Skeletal muscle satellite cell (primary cell): Measurements from ENCODE around the gene PRRX1.

Source experiments
- H3K27me3 ChIP-seq: 2 replicates; pipeline ENCODE4 v1.7.0; 2013; ENCODE audit warnings: low read length; ENCODE audit not compliant: control insufficient read depth, insufficient read depth
- H3K36me3 ChIP-seq: 2 replicates; pipeline ENCODE4 v1.7.0; 2013; ENCODE audit warnings: mild to moderate bottlenecking, control low read depth, low read length; ENCODE audit not compliant: insufficient read depth
- H3K4me1 ChIP-seq: 2 replicates; pipeline ENCODE4 v1.7.0; 2013; ENCODE audit warnings: low read length; ENCODE audit not compliant: control insufficient read depth, insufficient read depth
- H3K4me2 ChIP-seq: 2 replicates; pipeline ENCODE4 v1.7.0; 2013; ENCODE audit warnings: mild to moderate bottlenecking, low read length
- H3K4me3 ChIP-seq: 2 replicates; pipeline ENCODE4 v1.7.0; 2013; ENCODE audit warnings: low read length
- H3K9ac ChIP-seq: 2 replicates; pipeline ENCODE4 v1.7.0; 2013; ENCODE audit warnings: mild to moderate bottlenecking, low read depth, low read length, moderate library complexity
- H3K9me3 ChIP-seq: replicated peaks from 2 replicates; pipeline ENCODE4 v1.7.0; 2013; ENCODE audit warnings: mild to moderate bottlenecking, control low read depth, low read length

PRRX1 gene

GRCh38 chr1:170695955-170696590, 32.1 kb downstream of the PRRX1 start:
- Histone ChIP-seq H3K9me3 (no peaks in the 10 kb centered on the region), H3K9ac (peak overlapping the region; percentile 43), H3K4me3 (no peak overlapping the region), H3K4me2 (no peak overlapping the region), H3K27me3 (no peaks in the 10 kb centered on the region), H3K36me3 (no peaks in the 10 kb centered on the region), H3K4me1 (peaks cover 82% of the 10 kb centered on the region)

GRCh38 chr1:170696591-170697290, 32.8 kb downstream of the PRRX1 start:
- H3K9ac ChIP-seq = peak overlapping the region; percentile 43
- no peaks in the 10 kb centered on the region for H3K9me3 ChIP-seq
- H3K27me3 ChIP-seq = no peaks in the 10 kb centered on the region
- no peak overlapping the region for H3K4me3 ChIP-seq
- peak overlapping the region; percentile 37 for H3K4me2 ChIP-seq
- H3K4me1 ChIP-seq = peaks cover 86% of the 10 kb centered on the region
- H3K36me3 ChIP-seq = no peaks in the 10 kb centered on the region

- H3K4me1 ChIP-seq = peaks cover 86% of the 10 kb centered on the region
- no peak overlapping the region for H3K4me3 ChIP-seq
- no peaks in the 10 kb centered on the region for H3K27me3 ChIP-seq
- H3K9ac ChIP-seq = no peak overlapping the region
- H3K4me2 ChIP-seq = no peak overlapping the region
- H3K36me3 ChIP-seq = no peaks in the 10 kb centered on the region
- H3K9me3 ChIP-seq = no peaks in the 10 kb centered on the region
Measured at GRCh38 chr1:170697316-170697715, 33.4 kb downstream of the PRRX1 start.

GRCh38 chr1:170698301-170699275, 34.7 kb downstream of the PRRX1 start:
- no peaks in the 10 kb centered on the region for H3K36me3 ChIP-seq
- no peaks in the 10 kb centered on the region for H3K9me3 ChIP-seq
- H3K4me2 ChIP-seq = peak overlapping the region; percentile 62
- H3K4me3 ChIP-seq = peak overlapping the region; percentile 23
- H3K4me1 ChIP-seq = peaks cover 78% of the 10 kb centered on the region
- no peaks in the 10 kb centered on the region for H3K27me3 ChIP-seq
- peak overlapping the region; percentile 60 for H3K9ac ChIP-seq

DNA sequence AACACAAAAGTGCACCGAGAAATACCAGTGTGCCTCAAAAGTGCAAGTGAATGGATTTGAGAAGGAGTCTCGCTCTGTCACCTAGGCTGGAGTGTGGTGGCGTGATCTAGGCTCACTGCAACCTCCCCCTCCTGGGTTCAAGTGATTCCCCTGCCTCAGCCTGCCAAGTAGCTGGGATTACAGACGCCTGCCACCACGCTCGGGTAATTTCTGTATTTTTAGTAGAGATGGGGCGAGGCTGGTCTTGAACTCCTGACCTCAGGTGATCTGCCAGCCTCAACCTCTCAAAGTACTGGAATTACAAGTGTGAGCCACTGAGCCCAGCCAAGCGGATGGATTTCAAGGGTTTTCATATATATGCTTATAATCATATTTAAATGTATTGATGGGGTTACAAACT, 35.8 kb downstream of the PRRX1 start:
- Histone ChIP-seq H3K4me1 (peaks cover 78% of the 10 kb centered on the region), H3K27me3 (no peaks in the 10 kb centered on the region), H3K4me2 (peak overlapping the region; percentile 24)

GRCh38 chr1:170700842-170701615, 37.1 kb downstream of the PRRX1 start:
- H3K4me2 ChIP-seq = peak overlapping the region; percentile 62
- H3K4me1 ChIP-seq = peaks cover 71% of the 10 kb centered on the region
- no peaks in the 10 kb centered on the region for H3K27me3 ChIP-seq

More for the DNA sequence above, 35.8 kb downstream of the PRRX1 start:
- Histone ChIP-seq H3K36me3 (no peaks in the 10 kb centered on the region), H3K9ac (peak overlapping the region; percentile 60), H3K4me3 (no peak overlapping the region), H3K9me3 (no peaks in the 10 kb centered on the region)

GRCh38 chr1:170701962-170702361, 38.0 kb downstream of the PRRX1 start:
- no peak overlapping the region for H3K9ac ChIP-seq
- no peaks in the 10 kb centered on the region for H3K27me3 ChIP-seq
- H3K4me2 ChIP-seq = no peak overlapping the region
- no peaks in the 10 kb centered on the region for H3K36me3 ChIP-seq
- no peak overlapping the region for H3K4me3 ChIP-seq
- peaks cover 68% of the 10 kb centered on the region for H3K4me1 ChIP-seq
- H3K9me3 ChIP-seq = no peaks in the 10 kb centered on the region

More at GRCh38 chr1:170700842-170701615, 37.1 kb downstream of the PRRX1 start:
- H3K9me3 ChIP-seq = no peaks in the 10 kb centered on the region
- H3K9ac ChIP-seq = peak overlapping the region; percentile 43
- peak overlapping the region; percentile 43 for H3K4me3 ChIP-seq
- H3K36me3 ChIP-seq = no peaks in the 10 kb centered on the region

GRCh38 chr1:170703591-170703990, 39.7 kb downstream of the PRRX1 start:
- no peak overlapping the region for H3K4me3 ChIP-seq
- no peak overlapping the region for H3K9ac ChIP-seq
- peaks cover 70% of the 10 kb centered on the region for H3K4me1 ChIP-seq
- H3K27me3 ChIP-seq = no peaks in the 10 kb centered on the region
- H3K4me2 ChIP-seq = no peak overlapping the region
- H3K9me3 ChIP-seq = no peaks in the 10 kb centered on the region
- no peaks in the 10 kb centered on the region for H3K36me3 ChIP-seq

- H3K9me3 ChIP-seq = no peaks in the 10 kb centered on the region
- no peak overlapping the region for H3K9ac ChIP-seq
- no peak overlapping the region for H3K4me2 ChIP-seq
- H3K27me3 ChIP-seq = no peaks in the 10 kb centered on the region
- H3K36me3 ChIP-seq = no peaks in the 10 kb centered on the region
- no peak overlapping the region for H3K4me3 ChIP-seq
- peaks cover 72% of the 10 kb centered on the region for H3K4me1 ChIP-seq
Measured at GRCh38 chr1:170704256-170704655, 40.3 kb downstream of the PRRX1 start.

DNA sequence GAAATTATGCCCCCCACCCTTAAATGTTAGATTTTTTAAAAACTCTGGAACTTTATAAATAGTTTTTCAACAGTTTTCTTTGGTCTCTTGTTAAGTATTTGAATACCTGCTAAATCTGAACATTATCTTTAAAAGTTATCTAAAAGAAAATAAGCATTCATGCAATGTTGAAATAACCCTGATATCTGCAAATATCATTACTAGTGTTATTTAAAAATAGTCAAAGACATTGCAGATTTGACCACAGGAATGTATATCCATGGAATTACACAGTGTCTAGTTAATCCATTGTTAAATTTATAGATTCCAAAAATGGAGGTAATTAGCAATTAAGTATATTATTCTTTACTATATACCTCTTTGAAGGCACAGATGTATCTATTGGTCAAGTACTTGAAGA, 42.0 kb downstream of the PRRX1 start:
- Histone ChIP-seq H3K4me1 (peaks cover 72% of the 10 kb centered on the region), H3K27me3 (no peaks in the 10 kb centered on the region), H3K4me2 (no peak overlapping the region), H3K36me3 (no peaks in the 10 kb centered on the region), H3K9ac (no peak overlapping the region), H3K9me3 (no peaks in the 10 kb centered on the region), H3K4me3 (no peak overlapping the region)

- no peaks in the 10 kb centered on the region for H3K9me3 ChIP-seq
- peaks cover 70% of the 10 kb centered on the region for H3K4me1 ChIP-seq
- no peaks in the 10 kb centered on the region for H3K27me3 ChIP-seq
- H3K36me3 ChIP-seq = no peaks in the 10 kb centered on the region
- H3K4me3 ChIP-seq = no peak overlapping the region
- peak overlapping the region; percentile 76 for H3K9ac ChIP-seq
- no peak overlapping the region for H3K4me2 ChIP-seq
Measured at GRCh38 chr1:170707117-170707516, 43.2 kb downstream of the PRRX1 start.
